ENCODE data around the gene MOB2. TPM values are rescaled to one million over a fixed set of nuclear protein-coding genes. Genes with fewer than 3 reads are reported as not detected.

MOB2 gene
- total and polyA plus RNA-seq, 4 donors: 8.3 to 18.5 (median 14.8) TPM

- H3K27me3 ChIP-seq (ENCODE audit: control insufficient read depth in 4 of 4, insufficient read depth in 4 of 4, low read length in 3 of 4): no peaks in the 10 kb centered on the region
- WGBS: 81% methylated on average over 4 of the region's 4 CpGs
- peaks cover 0 to 5% (median 0%) of the 10 kb centered on the region in 4 donors for H3K4me1 ChIP-seq (ENCODE audit: control insufficient read depth in 4 of 4, insufficient read depth in 4 of 4, low read length in 3 of 4)
- no peaks in the 10 kb centered on the region for H3K9me3 ChIP-seq (ENCODE audit: control insufficient read depth in 4 of 4, low read length in 3 of 4)
- no peak overlapping the region for H3K4me3 ChIP-seq (ENCODE audit: low read depth in 1 of 3, low read length in 3 of 3)
- no peak for DNase-seq (ENCODE audit: low spot score)
- no peaks in the 10 kb centered on the region for H3K36me3 ChIP-seq (ENCODE audit: control insufficient read depth in 4 of 4, insufficient read depth in 3 of 4, low read depth in 1 of 4, low read length in 3 of 4)
- no peak overlapping the region for H3K9ac ChIP-seq (ENCODE audit: low read depth in 1 of 2, low read length in 2 of 2)
- no peak overlapping the region for H3K27ac ChIP-seq (ENCODE audit: low read depth in 1 of 2, low read length in 2 of 2)
- TF ChIP-seq GABPA (IDR thresholded peaks at IDR 0.05 in 1 of 2, conservative IDR thresholded peaks at IDR 0.05 in 1 of 2) (no peak), HNF4A (conservative IDR thresholded peaks at IDR 0.05) (no peak), RXRA (IDR thresholded peaks at IDR 0.05) (no peak), JUND (IDR thresholded peaks at IDR 0.05) (no peak)
Observed at GRCh38 chr11:1523779-1524178, 37.2 kb upstream of the MOB2 start.

GRCh38 chr11:1523077-1523476 is 36.5 kb upstream of the MOB2 start:
- TF ChIP-seq FOXA2 (IDR thresholded peaks at IDR 0.05) (no peak), RXRA (IDR thresholded peaks at IDR 0.05) (no peak), HNF4A (conservative IDR thresholded peaks at IDR 0.05) (no peak), CTCF (IDR thresholded peaks at IDR 0.05; ENCODE audit: low read depth, low read length, missing input control) (no peak), NR2F2 (IDR thresholded peaks at IDR 0.05) (no peak), MAX (IDR thresholded peaks at IDR 0.05) (no peak), EGR1 (IDR thresholded peaks at IDR 0.05; ENCODE audit: low read depth in 2 of 2) (no peak), ZBTB33 (IDR thresholded peaks at IDR 0.05) (no peak)
- Histone ChIP-seq H3K27ac (ENCODE audit: low read depth in 1 of 2, low read length in 2 of 2) (no peak overlapping the region), H3K4me3 (ENCODE audit: low read depth in 1 of 3, low read length in 3 of 3) (no peak overlapping the region), H3K4me1 (ENCODE audit: control insufficient read depth in 4 of 4, insufficient read depth in 4 of 4, low read length in 3 of 4) (peaks cover 0 to 5% (median 0%) of the 10 kb centered on the region in 4 donors), H3K9ac (ENCODE audit: low read depth in 1 of 2, low read length in 2 of 2) (no peak overlapping the region), H3K27me3 (ENCODE audit: control insufficient read depth in 4 of 4, insufficient read depth in 4 of 4, low read length in 3 of 4) (no peaks in the 10 kb centered on the region), H3K9me3 (ENCODE audit: control insufficient read depth in 4 of 4, low read length in 3 of 4) (no peaks in the 10 kb centered on the region), H3K36me3 (ENCODE audit: control insufficient read depth in 4 of 4, insufficient read depth in 3 of 4, low read depth in 1 of 4, low read length in 3 of 4) (no peaks in the 10 kb centered on the region)
- DNase-seq (ENCODE audit: low spot score): no peak
- WGBS: 96% methylated on average over 6 of the region's 6 CpGs

- no peak overlapping the region for H3K27ac ChIP-seq (ENCODE audit: low read depth in 1 of 2, low read length in 2 of 2)
- no peak overlapping the region for H3K9ac ChIP-seq (ENCODE audit: low read depth in 1 of 2, low read length in 2 of 2)
- TF ChIP-seq HNF4G (IDR thresholded peaks at IDR 0.05) (no peak), RXRA (IDR thresholded peaks at IDR 0.05) (no peak), REST (IDR thresholded peaks at IDR 0.05) (no peak), SP1 (IDR thresholded peaks at IDR 0.05) (no peak), NR2F2 (IDR thresholded peaks at IDR 0.05) (no peak), RAD21 (IDR thresholded peaks at IDR 0.05) (no peak), YY1 (IDR thresholded peaks at IDR 0.05) (no peak), TAF1 (conservative IDR thresholded peaks at IDR 0.05) (no peak), JUND (IDR thresholded peaks at IDR 0.05) (no peak), EGR1 (IDR thresholded peaks at IDR 0.05; ENCODE audit: low read depth in 2 of 2) (no peak), FOXA2 (IDR thresholded peaks at IDR 0.05) (no peak)
- H3K36me3 ChIP-seq (ENCODE audit: control insufficient read depth in 4 of 4, insufficient read depth in 3 of 4, low read depth in 1 of 4, low read length in 3 of 4): no peaks in the 10 kb centered on the region
- no peaks in the 10 kb centered on the region for H3K9me3 ChIP-seq (ENCODE audit: control insufficient read depth in 4 of 4, low read length in 3 of 4)
- H3K4me1 ChIP-seq (ENCODE audit: control insufficient read depth in 4 of 4, insufficient read depth in 4 of 4, low read length in 3 of 4): peaks cover 0 to 5% (median 0%) of the 10 kb centered on the region in 4 donors
- no peak overlapping the region for H3K4me3 ChIP-seq (ENCODE audit: low read depth in 1 of 3, low read length in 3 of 3)
- DNase-seq (ENCODE audit: low spot score): no peak
- H3K27me3 ChIP-seq (ENCODE audit: control insufficient read depth in 4 of 4, insufficient read depth in 4 of 4, low read length in 3 of 4): no peaks in the 10 kb centered on the region
- WGBS: 97% methylated on average over 8 of the region's 8 CpGs
Observed at GRCh38 chr11:1522081-1522424, 35.5 kb upstream of the MOB2 start.

Data from liver (tissue), 9 donors.